HG02798 (cell line): ENCODE results near the gene LIN28A.
"Not testable (repeated sequence)": the region's sequence is repeated elsewhere in the genome, so short reads cannot be mapped to it uniquely, and the experiment has no call there.

Source experiments
- ATAC-seq: cut with Tn5 transposase; IDR thresholded peaks from one replicate; pipeline ENCODE4 v1.9.1; 2021; ENCODE audit warnings: mild to moderate bottlenecking; ENCODE audit not compliant: unreplicated experiment, poor library complexity

LIN28A gene

GRCh38 chr1:26410706-26411623, at the start of gene LIN28A:
TSS of gene LIN28A (plus strand) at chr1:26410817. CDS start at chr1:26410892, 75 bp downstream.
- ATAC-seq = no peak

GRCh38 chr1:26361605-26362122, 49.0 kb upstream of the LIN28A start:
- ATAC-seq = no peak

- ATAC-seq = no peak
These were observed 48.3 kb upstream of the LIN28A start for GRCh38 chr1:26362331-26362730.

DNA sequence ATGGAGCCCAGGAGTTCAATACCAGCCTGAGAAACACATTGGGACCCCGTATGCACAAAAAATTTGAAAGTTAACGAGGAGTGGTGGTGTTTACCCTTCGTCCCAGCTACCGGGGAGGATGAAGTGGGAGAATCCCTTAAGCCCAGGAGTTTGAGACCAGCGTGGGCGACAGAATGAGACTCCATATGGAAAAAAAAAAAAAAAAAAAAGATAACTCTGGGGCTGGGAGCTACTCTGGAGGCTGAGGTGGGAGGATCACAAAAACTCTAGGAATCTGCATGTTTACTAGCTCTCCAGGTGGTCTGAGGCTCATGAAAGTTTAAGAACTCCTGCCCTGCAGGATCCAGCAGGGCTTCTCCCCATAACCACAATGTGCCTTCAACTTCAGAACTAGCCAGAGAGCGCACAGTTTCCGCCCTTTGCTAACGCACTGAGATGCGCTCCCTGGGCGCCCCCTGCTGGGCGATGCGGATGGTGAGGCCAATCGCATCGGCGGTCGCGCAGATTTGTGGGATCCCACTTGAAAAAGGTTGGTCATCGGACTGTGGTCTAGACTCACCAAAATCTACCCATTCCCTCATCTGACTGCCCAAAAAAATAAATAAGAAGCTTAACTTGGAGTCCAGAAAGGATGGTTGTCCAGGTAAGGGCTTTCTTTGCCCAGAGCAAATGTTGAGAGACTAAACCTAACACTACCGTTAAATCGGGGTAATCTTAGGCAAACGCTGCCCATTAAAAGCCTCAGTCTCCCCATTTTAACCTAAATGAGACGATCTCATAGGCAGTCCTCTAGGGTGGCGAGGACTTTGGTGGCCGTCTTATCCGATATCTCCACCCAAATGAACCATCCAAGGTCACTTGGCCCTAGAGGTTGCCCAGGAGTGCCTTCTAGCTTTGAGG, 46.8 kb upstream of the LIN28A start:
- ATAC-seq = peak; percentile 62

DNA sequence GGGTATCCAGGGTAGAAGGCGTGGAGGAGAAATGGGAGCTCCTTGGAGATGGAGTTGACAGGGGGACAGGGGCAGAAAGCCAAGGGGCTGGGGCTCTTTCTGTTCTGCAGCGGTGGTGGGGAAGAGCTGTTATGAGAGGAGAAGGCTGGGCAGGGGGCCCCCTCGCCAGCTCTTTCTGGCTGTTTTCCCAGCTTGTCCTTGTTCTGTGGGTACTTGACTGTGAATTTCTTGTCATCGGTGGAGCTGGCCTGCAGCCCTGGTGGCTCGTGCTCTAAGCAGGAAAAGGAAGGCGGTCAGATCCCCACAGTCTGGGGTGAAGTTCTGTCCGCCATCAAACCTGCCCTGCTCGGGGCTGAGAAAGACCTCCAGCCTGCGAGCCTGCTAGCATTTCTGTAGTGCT, 45.7 kb upstream of the LIN28A start:
- no peak for ATAC-seq

DNA sequence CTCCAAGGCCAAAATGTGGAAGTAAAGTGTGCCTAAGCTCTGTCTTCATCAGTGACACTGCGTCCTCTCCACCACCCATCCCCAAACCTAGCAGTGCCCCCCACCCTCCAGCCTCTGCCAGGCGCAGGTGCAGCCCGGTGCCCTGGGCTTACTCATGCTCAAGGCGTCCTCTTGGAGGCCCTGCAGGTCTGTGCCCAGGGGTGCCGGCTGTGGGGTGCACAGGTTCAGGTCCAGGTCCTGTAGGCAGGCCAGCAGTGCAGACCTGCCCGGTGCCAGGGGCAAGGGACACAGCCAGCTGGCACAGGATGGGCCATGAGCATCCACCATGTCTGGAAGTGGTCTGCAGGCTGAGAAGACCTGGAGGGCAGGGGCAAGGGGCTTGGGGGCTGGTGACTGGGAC, 43.2 kb upstream of the LIN28A start:
- ATAC-seq = no peak

GRCh38 chr1:26368006-26368405, 42.6 kb upstream of the LIN28A start:
- no peak for ATAC-seq

GRCh38 chr1:26368486-26368885, 42.1 kb upstream of the LIN28A start:
- no peak for ATAC-seq

- no peak for ATAC-seq
These were observed 39.8 kb upstream of the LIN28A start for GRCh38 chr1:26370591-26371382.

GRCh38 chr1:26372039-26372438, 38.6 kb upstream of the LIN28A start:
- ATAC-seq = no peak

GRCh38 chr1:26372611-26373010, 38.0 kb upstream of the LIN28A start, which contains the start of gene ZNF683:
TSS of gene ZNF683 (minus strand) at chr1:26372750. CDS start at chr1:26368571, 4,179 bp downstream.
- not testable (repeated sequence) for ATAC-seq

GRCh38 chr1:26373281-26373680, 37.3 kb upstream of the LIN28A start:
- ATAC-seq = no peak

DNA sequence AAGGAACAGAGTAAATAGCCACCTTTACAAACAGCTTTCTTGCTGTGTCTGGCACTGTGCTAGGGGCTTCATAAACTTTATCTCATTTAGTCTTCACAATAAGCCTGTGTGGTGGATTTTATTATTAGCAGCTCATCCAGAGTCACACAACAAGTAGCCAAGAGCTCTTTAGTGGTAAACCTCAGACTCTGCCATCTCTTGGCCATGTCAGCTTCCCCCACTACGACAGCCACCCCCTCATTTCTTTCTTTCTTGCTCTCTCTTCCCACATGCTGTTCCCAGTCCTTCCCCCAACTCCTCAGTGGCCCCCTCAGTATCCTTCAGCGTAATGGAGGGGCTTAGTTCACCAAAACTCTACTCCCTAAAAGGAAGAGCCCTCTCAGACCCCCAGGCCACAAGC, 36.8 kb upstream of the LIN28A start:
- ATAC-seq = no peak

GRCh38 chr1:26374361-26374760, 36.3 kb upstream of the LIN28A start:
- not testable (repeated sequence) for ATAC-seq

DNA sequence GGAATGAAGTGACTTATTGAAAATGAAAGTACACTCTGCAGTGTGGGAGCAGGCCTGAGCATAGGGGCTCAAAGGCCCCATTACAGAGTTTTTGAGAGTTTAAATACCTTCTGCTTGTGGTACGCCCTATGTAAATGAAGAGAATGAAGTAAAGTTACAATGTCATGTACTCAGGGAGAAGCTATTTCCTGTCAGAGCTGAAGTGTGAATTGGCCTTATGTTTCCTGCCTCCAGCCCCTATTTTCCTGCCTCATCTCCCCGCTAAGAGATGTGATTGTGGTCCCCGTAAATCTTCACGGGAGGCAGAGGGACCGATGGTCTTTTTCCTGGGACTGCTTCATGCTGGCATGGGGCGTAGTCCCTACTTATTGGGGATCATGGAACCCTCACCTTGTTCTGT, 35.5 kb upstream of the LIN28A start:
- no peak for ATAC-seq

DNA sequence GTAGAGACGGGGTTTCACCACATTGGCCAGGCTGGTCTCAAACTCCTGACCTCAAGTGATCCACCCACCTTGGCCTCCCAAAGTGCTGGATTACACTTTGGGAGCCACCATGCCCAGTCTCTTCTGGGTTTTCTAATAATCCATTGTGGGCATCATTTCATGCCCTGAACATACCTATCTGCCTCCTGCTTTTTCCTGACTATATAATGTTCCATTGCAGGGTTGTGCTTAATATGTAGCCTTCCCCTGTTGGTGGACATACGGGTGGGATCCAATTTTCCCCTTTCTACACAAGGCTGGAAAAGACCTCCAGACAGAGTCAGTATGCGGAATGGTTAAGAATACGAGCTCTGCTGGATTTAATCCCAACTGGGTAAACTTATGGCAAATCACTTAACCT, 34.6 kb upstream of the LIN28A start:
- no peak for ATAC-seq

DNA sequence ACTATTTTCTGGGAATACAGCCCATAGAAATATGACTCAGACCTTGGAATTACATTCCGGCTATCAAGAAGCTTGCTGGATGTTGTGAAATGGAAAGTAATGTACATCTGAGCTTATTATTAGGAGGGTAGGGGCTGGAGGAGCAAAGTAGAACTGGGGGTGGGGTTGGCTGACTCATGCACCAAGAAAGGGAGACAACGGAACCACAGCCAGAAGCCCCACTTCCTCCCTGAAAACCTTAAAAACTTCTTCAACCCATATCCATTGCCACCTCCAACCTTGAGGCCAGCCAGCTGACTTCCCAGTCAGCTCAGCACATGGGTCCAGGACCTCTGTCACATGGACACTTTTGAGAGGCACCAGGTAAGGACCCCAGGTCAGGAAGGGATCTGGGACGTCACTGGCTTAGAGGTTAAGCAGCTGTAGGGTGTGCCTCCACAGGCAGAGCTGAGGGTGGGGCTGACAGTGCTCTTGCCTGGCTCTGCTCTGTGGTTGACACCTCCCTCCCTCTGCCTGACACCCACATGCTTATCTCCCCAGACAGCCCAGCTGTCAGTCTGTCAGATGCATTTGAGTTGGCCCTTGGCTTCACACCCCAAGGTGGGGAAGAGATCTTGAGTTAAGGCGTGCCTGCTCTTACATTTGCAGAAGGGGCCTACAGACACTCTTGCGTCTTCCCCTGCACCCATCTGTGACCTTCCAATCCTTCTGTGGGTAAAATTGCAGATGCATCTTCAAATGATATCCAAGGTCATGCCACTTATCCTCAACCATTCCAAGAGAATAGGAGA, 32.3 kb upstream of the LIN28A start:
- peak; percentile 96 for ATAC-seq

GRCh38 chr1:26378879-26379251, 31.8 kb upstream of the LIN28A start:
- ATAC-seq = no peak

DNA sequence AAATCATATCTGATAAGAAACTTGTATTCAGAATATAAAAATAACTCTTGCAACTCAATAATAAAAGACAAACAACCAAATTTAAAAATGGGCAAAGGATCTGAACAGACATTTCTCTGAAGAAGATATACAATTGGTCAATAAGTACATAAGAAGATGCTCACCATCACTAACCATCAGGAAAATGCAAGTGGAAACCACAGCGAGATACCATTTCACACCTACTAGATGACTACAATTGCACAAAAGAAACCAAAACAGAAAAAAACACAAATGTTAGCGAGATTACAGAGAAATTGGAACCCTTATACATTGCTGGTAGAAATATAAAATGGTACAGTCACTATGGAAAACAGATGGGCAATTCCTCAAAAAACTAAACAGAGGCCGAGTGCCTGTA, 26.5 kb upstream of the LIN28A start:
- no peak for ATAC-seq
